Type B pancreatic cell (in vitro differentiated cells): ENCODE data around the gene ST7. TPM values are rescaled to one million over a fixed set of nuclear protein-coding genes. Genes with fewer than 3 reads are reported as not detected.
A peak's percentile ranks its signal among the peaks of the same experiment; 100 is the strongest.

Experiments used
- DNase-seq: peaks from one replicate; pipeline ENCODE4 v3.0.0; 2021; ENCODE audit warnings: mixed read lengths; ENCODE audit not compliant: unreplicated experiment; ENCODE audit errors: extremely low spot score
- H3K27ac Mint-ChIP-seq: 2 replicates; pipeline ENCODE4 v1.8.0; 2021; ENCODE audit warnings: mild to moderate bottlenecking, mixed read lengths
- H3K27me3 Mint-ChIP-seq: 2 replicates; pipeline ENCODE4 v1.8.0; 2021; ENCODE audit warnings: mixed read lengths
- H3K36me3 Mint-ChIP-seq: 2 replicates; pipeline ENCODE4 v1.8.0; 2021; ENCODE audit warnings: mixed read lengths
- H3K4me1 Mint-ChIP-seq: one replicate; pipeline ENCODE4 v1.8.0; 2021; ENCODE audit warnings: mixed read lengths; ENCODE audit not compliant: unreplicated experiment
- H3K4me3 Mint-ChIP-seq: 2 replicates; pipeline ENCODE4 v1.8.0; 2021; ENCODE audit warnings: mild to moderate bottlenecking, mixed read lengths
- H3K9me3 Mint-ChIP-seq: 2 replicates; pipeline ENCODE4 v1.8.0; 2021; ENCODE audit warnings: mixed read lengths
- CTCF ChIP-seq: fragments of 200-600 bp; sonication (generic); conservative IDR thresholded peaks from 2 replicates; pipeline ENCODE4 v1.5.0; 2021; ENCODE audit warnings: antibody characterized with exemption, mild to moderate bottlenecking
- total RNA-seq: library from RNA; stranded (reverse); gene quantifications from 2 replicates; pipeline ENCODE4 v1.2.1, GENCODE V29; 2021; ENCODE audit warnings: low replicate concordance

The ST7 gene
- total RNA-seq, 1 donor from 2014 or later = 25.0 TPM

- H3K27me3 Mint-ChIP-seq = no peaks in the 10 kb centered on the region
- no peak for DNase-seq
- no peak overlapping the region for H3K27ac Mint-ChIP-seq
- H3K36me3 Mint-ChIP-seq = peaks cover 21% of the 10 kb centered on the region
- H3K4me1 Mint-ChIP-seq = peaks cover 4% of the 10 kb centered on the region
- no peak for TF ChIP-seq CTCF
- no peak overlapping the region for H3K4me3 Mint-ChIP-seq
- H3K9me3 Mint-ChIP-seq = no peaks in the 10 kb centered on the region
Measured at GRCh38 chr7:117184367-117184766, 231.1 kb downstream of the ST7 start.

GRCh38 chr7:117185124-117185523, 231.8 kb downstream of the ST7 start:
- DNase-seq = no peak
- H3K36me3 Mint-ChIP-seq = peaks cover 27% of the 10 kb centered on the region
- no peak overlapping the region for H3K27ac Mint-ChIP-seq
- H3K9me3 Mint-ChIP-seq = no peaks in the 10 kb centered on the region
- no peak for TF ChIP-seq CTCF
- peaks cover 4% of the 10 kb centered on the region for H3K4me1 Mint-ChIP-seq
- H3K4me3 Mint-ChIP-seq = no peak overlapping the region
- H3K27me3 Mint-ChIP-seq = no peaks in the 10 kb centered on the region

- Mint-ChIP-seq H3K27ac (no peak overlapping the region), H3K9me3 (no peaks in the 10 kb centered on the region), H3K4me3 (no peak overlapping the region), H3K27me3 (no peaks in the 10 kb centered on the region), H3K36me3 (peaks cover 34% of the 10 kb centered on the region), H3K4me1 (peaks cover 4% of the 10 kb centered on the region)
- TF ChIP-seq CTCF = no peak
- no peak for DNase-seq
Measured at GRCh38 chr7:117186218-117187010, 233.1 kb downstream of the ST7 start.

GRCh38 chr7:117188376-117188775, 235.1 kb downstream of the ST7 start:
- Mint-ChIP-seq H3K27ac (no peak overlapping the region), H3K4me1 (peaks cover 4% of the 10 kb centered on the region), H3K4me3 (no peak overlapping the region), H3K36me3 (peaks cover 29% of the 10 kb centered on the region), H3K27me3 (no peaks in the 10 kb centered on the region), H3K9me3 (no peaks in the 10 kb centered on the region)
- TF ChIP-seq CTCF = no peak
- no peak for DNase-seq

- Mint-ChIP-seq H3K36me3 (peaks cover 28% of the 10 kb centered on the region), H3K27me3 (no peaks in the 10 kb centered on the region), H3K9me3 (no peaks in the 10 kb centered on the region), H3K4me1 (peaks cover 4% of the 10 kb centered on the region), H3K27ac (peak overlapping the region; percentile 22), H3K4me3 (no peak overlapping the region)
- no peak for DNase-seq
- TF ChIP-seq CTCF = no peak
Measured at GRCh38 chr7:117188949-117189592, 235.8 kb downstream of the ST7 start.
